Stimulated activated CD4-positive, alpha-beta T cell treated with anti-CD3 and anti-CD28 coated beads, Interleukin-4, amount 100 ng/mL, for 1 hour (primary cell): ENCODE measurements around the gene RAB11FIP3.

ENCODE experiments used
- DNase-seq: peaks from one replicate; pipeline ENCODE4 v3.0.0-alpha.2; 2020

The RAB11FIP3 gene

DNA sequence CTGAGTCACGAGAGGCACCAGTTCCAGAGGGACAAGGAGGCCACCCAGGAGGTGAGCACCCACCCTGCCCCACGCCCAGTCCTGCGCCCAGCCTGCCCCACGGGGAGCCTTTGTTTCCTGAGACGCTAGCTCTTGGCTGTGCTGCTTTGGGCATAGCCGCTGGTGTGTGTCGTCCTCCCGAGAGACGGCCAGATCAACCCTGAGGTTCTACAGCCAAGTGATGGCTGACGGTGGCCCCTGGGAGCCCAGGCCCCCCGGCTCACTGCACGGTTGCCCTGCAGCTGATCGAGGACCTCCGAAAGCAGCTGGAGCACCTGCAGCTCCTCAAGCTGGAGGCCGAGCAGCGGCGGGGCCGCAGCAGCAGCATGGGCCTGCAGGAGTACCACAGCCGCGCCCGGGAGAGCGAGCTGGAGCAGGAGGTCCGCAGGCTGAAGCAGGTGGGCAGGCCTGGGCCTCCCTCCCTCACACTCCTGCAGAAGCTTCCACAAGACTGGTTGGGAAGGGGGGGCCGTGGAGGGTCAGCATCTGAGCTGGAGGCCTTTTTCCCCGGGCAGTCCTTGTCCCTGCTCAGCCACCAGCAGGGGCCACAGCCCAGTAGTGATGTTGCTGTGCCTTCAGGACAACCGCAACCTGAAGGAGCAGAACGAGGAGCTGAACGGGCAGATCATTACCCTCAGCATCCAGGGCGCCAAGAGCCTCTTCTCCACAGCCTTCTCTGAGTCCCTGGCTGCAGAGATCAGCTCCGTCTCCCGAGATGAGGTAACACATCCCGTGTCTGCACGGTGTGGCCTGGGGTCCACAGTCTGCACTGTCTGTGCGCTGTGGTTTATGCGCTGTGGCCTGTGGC lies 94.6 kb downstream of the RAB11FIP3 start:
- no peak for DNase-seq

DNA sequence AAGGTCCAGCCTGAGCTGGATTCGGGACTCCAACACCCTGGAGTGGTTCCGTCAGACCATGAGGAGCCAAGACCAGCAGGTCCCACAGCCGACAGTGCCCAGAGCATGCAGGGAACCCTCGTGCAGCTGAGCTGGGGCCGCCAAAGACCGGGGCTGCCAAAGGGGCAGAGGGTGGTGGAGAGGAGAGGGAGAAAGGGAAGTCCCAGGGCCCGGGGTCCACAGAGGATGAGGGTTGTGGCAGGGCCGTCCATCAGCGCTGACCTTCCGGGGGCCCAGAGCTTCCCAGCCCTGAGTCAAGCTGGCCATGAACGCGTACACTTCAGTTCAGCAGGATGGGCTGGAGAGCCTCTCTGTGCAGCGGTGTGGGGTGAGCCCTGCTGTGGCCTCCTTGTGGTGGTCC lies 95.4 kb downstream of the RAB11FIP3 start:
- DNase-seq, result no peak

DNA sequence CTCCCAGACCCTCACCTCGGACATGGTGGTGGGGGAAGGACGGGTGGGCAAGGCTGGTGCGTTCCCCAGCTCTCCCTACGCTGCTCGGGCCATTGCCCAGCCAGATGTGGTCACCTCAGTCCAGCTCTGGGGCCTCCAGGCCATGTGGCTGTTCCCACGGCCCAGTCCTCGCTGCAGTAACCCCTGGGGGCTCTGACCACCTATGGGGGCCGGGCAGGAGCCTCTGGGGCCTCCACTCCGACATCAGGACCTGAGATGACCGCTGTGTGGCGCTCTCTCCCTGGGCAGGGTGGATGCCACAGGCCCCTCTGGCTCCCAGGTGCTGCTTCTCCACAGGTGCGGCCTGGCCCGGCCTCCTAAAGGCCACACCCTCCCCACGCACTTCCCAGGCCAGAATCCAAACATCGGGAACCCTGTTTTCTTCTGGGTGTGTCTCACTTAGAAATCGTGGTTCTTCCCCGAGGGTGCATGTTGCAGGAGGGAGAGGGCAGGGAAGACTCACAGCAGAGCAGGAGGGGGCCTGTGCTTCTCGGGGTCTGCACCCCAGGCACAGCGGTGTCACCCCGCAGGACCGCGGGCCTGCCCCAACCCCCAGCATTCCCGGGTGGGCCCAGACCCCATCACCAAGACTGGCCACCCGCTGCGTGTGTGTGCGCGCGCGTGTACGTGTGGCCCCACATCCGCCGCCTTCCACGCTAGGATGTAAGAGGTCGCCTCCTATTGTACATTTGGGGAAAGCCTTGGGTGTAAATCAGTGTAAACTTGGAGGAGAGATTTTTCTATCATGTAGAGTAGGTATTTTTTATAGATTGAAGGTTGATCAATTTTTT lies 96.1 kb downstream of the RAB11FIP3 start:
- DNase-seq, result no peak

- DNase-seq, result no peak
These were observed 97.1 kb downstream of the RAB11FIP3 start for GRCh38 chr16:522320-523096.

DNA sequence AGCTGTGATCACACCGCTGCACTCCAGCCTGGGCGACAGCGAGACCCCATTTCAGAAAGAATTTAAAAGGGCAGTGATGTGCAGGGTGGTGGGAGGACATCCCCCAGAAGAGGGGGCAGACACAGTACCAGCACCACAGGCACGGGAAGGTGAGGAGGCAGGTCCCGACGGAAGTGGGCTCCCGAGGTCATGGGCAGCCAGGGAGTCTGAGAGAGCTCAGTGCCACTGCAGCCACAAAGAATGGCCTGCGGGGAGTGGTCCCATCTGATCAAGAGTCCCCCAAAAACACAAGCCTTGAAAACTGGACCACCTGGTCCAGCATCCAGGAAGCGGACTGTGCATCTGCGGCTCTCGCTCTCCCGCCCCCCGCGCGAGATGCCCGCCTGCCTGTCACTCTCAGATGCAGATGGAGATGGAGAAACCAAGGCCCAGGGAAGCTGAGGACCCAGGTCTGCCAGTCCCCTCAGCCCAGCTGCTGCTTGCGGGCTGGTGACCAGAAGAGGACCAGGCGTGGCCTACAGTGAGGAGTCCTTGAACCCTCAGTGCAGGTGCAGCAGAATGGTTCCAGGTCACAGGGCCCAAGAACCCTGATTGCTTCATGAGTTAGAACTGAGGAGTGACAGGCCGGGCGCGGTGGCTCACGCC lies 97.8 kb downstream of the RAB11FIP3 start:
- DNase-seq, result no peak

- no peak for DNase-seq
These were observed 99.0 kb downstream of the RAB11FIP3 start for GRCh38 chr16:524274-525040.

- no peak for DNase-seq
These were observed 99.7 kb downstream of the RAB11FIP3 start for GRCh38 chr16:525123-525519.

- DNase-seq, result peak; percentile 69
These were observed 100.2 kb downstream of the RAB11FIP3 start for GRCh38 chr16:525520-526180.

GRCh38 chr16:526181-527014 lies 100.9 kb downstream of the RAB11FIP3 start:
- DNase-seq, result no peak

DNA sequence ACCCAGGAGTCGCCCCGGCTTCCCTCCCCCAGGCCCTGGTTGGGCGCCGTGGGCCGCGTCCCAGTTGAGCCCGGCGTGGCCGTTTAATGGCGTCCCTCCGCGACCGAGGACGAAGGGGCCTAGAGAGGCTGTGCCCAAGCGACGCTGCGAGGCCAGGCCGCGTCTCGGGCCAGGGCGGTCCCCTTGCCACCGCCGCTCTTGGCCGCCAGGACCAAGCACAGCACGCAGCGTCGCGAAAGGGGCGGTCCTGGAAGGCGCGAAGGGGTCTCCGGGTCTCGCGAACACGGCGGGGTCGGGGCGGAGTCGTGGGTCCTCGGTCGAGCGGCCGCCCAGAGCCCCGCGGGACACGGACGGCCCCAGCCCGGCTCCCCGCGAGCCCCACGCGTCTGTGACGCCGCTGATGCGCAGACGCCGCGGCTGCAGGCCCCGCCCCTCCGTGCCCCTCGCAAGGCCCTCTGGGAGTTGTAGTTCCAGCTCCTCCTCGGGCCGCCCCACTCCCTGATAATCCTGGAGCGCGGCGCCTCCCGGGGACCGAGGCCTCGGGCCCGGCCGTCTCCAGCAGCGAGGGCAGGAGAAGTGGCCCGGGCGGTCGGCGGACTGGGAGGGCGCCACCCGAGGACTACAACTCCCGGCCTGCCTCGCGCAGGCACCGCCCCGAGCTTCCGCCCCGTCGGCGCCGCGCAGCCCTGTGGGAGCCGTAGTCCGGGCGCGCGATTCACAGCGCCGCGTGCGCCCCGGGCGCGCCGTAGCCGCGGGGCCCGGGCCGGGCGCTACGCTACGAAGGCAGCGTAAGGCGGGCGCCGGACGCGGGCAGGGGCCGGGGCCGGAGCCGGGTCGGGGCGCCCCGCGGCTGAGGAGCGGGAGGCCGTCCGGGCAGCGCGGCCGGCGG lies 101.8 kb downstream of the RAB11FIP3 start, which contains the start of gene CAPN15:
Gene CAPN15, plus strand, starts transcription at position 698 of the 889 bp plus-strand sequence. CDS start 19,127 bp downstream, outside the sequence.
- peak; percentile 82 for DNase-seq

GRCh38 chr16:528111-529011 lies 102.9 kb downstream of the RAB11FIP3 start:
- peak; percentile 34 for DNase-seq

DNA sequence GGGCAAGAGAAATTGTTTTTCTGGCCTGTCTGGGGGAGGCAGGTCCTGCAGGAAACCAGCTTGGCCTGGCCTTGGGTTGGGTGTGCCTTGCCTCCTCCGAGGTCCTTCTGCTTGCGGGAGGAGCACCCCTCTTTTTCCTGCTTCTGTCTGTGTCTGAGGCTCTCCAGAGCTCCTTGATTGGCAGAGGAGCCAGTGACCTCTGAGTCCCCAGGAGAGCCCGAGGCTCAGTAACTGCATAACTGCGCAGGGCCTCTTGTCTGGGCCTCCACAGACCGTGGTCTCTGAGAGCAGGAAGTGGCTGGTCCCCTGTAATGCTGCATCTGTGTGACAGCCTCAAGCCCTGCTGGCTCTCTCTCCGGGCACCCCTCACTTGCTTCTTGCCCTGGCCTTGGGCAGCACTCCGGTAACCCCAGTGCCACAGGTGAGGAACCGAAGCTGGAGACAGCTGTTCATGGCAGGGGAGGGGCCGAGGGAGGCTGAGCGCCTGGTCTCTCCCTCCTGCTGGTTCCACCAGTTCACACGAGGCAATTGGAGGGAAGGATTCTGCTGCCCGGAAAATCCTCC lies 103.6 kb downstream of the RAB11FIP3 start:
- DNase-seq, result no peak

- DNase-seq, result no peak
These were observed 104.8 kb downstream of the RAB11FIP3 start for GRCh38 chr16:530111-530817.

GRCh38 chr16:531494-532125 lies 106.2 kb downstream of the RAB11FIP3 start:
- DNase-seq, result no peak

GRCh38 chr16:533391-534123 lies 108.1 kb downstream of the RAB11FIP3 start:
- DNase-seq, result no peak

- no peak for DNase-seq
These were observed 108.7 kb downstream of the RAB11FIP3 start for GRCh38 chr16:534135-534534.
